HepG2 (cell line): ENCODE measurements around the gene DSCAML1. TPM values are rescaled to one million over a fixed set of nuclear protein-coding genes. Genes with fewer than 3 reads are reported as not detected.

Source experiments
- ATAC-seq: fragments of 200-7000 bp; cut with Tn5 transposase; 3 replicates; pipeline ENCODE4 v1.9.1; 2020; ENCODE audit warnings: mild to moderate bottlenecking, moderate library complexity
- BruUV-seq: library from RNA; stranded (reverse); fragments of 400-500 nt; replicated peaks from 2 replicates; lab custom pipeline; 2021; lab: Mats Ljungman, UMichigan
- CTCF ChIA-PET: fragments of 300-600 bp; formaldehyde crosslinking; extraction: SDS; loops from one replicate; lab custom pipeline; 2021; ENCODE audit warnings: low total read pairs, inconsistent platforms, low intra/inter-chr PET ratio; lab: Yijun Ruan, JAX
- POLR2A ChIA-PET: fragments of 350-600 bp; sonication (Branson Sonifier 250); formaldehyde crosslinking; loops from one replicate; lab custom pipeline; 2020; ENCODE audit warnings: antibody characterized with exemption, inconsistent platforms; lab: Yijun Ruan, JAX
- DNase-seq: peaks from one replicate; pipeline ENCODE4 v3.0.0-alpha.2; 2015; ENCODE audit warnings: low spot score
- FAIRE-seq: peaks from 3 replicates; lab custom pipeline; 2011; peaks lifted over from hg19 to GRCh38; lab: Jason Lieb, UNC
- H2AFZ ChIP-seq: one replicate; pipeline ENCODE4 v1.6.1; 2011; ENCODE audit warnings: low read length, inconsistent platforms
- H3K27ac ChIP-seq: fragments of 300-600 bp; 3 replicates; pipeline ENCODE4 v1.8.0; 2011; ENCODE audit warnings: mixed run types, mild to moderate bottlenecking, mixed read lengths, low read length, inconsistent platforms; ENCODE audit not compliant: insufficient read depth; ENCODE audit errors: extremely low read length
- H3K27me3 ChIP-seq, 2 experiments: fragments of 200-600 bp in 1 of 2; 2 replicates in 1 of 2; 3 replicates in 1 of 2; pipeline versions ENCODE4 v1.6.0 to v1.8.0; 2011; ENCODE audit warnings: low read length in 2 of 2, mild to moderate bottlenecking in 2 of 2, moderate library complexity in 2 of 2, inconsistent platforms in 1 of 2; ENCODE audit not compliant: insufficient read depth in 2 of 2, control insufficient read depth in 1 of 2
- H3K36me3 ChIP-seq, 2 experiments: fragments of 200-600 bp in 1 of 2; replicated peaks in 1 of 2; 2 replicates in 1 of 2; 3 replicates in 1 of 2; pipeline versions ENCODE4 v1.5.1 to v1.8.0; 2011; ENCODE audit warnings: low read length in 2 of 2, inconsistent platforms in 1 of 2; ENCODE audit not compliant: insufficient read depth in 2 of 2, control insufficient read depth in 1 of 2
- H3K4me1 ChIP-seq: 2 replicates; pipeline ENCODE4 v1.5.1; 2012; ENCODE audit warnings: low read length, inconsistent platforms; ENCODE audit not compliant: insufficient read depth
- H3K4me2 ChIP-seq: 2 replicates; pipeline ENCODE4 v1.6.0; 2011; ENCODE audit warnings: low read depth, low read length, inconsistent platforms
- H3K4me3 ChIP-seq, 3 experiments: fragments of 200-600 bp in 1 of 3; sonication (generic), shearing (Covaris generic) in 1 of 3; replicated peaks in 1 of 3; 2 replicates each; pipeline ENCODE4 v1.5.1; 2011 to 2016; ENCODE audit warnings: low read length in 3 of 3, inconsistent platforms in 2 of 3, low read depth in 2 of 3, mild to moderate bottlenecking in 2 of 3, control low read depth in 1 of 3, mixed read lengths in 1 of 3; ENCODE audit not compliant: insufficient read depth in 1 of 3
- H3K79me2 ChIP-seq: one replicate; pipeline ENCODE4 v1.6.1; 2011; ENCODE audit warnings: low read length, inconsistent platforms; ENCODE audit not compliant: insufficient read depth
- H3K9ac ChIP-seq: 2 replicates; pipeline ENCODE4 v1.6.0; 2011; ENCODE audit warnings: mild to moderate bottlenecking, low read depth, low read length, inconsistent platforms; ENCODE audit not compliant: insufficient read depth
- H3K9me3 ChIP-seq: 2 replicates; pipeline ENCODE4 v1.5.1; 2012; ENCODE audit warnings: mild to moderate bottlenecking, low read length
- H4K20me1 ChIP-seq: 2 replicates; pipeline ENCODE4 v1.6.0; 2011; ENCODE audit warnings: inconsistent platforms, mild to moderate bottlenecking, low read length, moderate library complexity; ENCODE audit not compliant: insufficient read depth
- DNMT1 ChIP-seq: sonication (generic); formaldehyde crosslinking; IDR thresholded peaks from 2 replicates; pipeline ENCODE4 v1.5.1; 2020; ENCODE audit warnings: mild to moderate bottlenecking, missing genetic modification reagents
- NBN ChIP-seq: fragments of 450-650 bp; conservative IDR thresholded peaks from 2 replicates; pipeline ENCODE4 v1.6.1; 2017
- NFYB ChIP-seq: sonication (generic); formaldehyde crosslinking; IDR thresholded peaks from 2 replicates; pipeline ENCODE4 v1.4.0; 2020; ENCODE audit warnings: missing genetic modification reagents
- ZFAT ChIP-seq: sonication (generic); formaldehyde crosslinking; conservative IDR thresholded peaks from 2 replicates; pipeline ENCODE4 v1.8.1; 2023; ENCODE audit warnings: missing genetic modification reagents, inconsistent platforms
- ZFP1 ChIP-seq: IDR thresholded peaks from 2 replicates; pipeline ENCODE4 v1.6.1; 2016
- ZNF552 ChIP-seq: sonication (generic); formaldehyde crosslinking; IDR thresholded peaks from 2 replicates; pipeline ENCODE4 v1.9.0; 2022; ENCODE audit warnings: missing genetic modification reagents, mild to moderate bottlenecking, borderline replicate concordance
- ZNF572 ChIP-seq: sonication (generic); formaldehyde crosslinking; IDR thresholded peaks from 2 replicates; pipeline ENCODE4 v1.5.1; 2020; ENCODE audit warnings: mild to moderate bottlenecking, missing genetic modification reagents
- ZNF607 ChIP-seq: sonication (generic); formaldehyde crosslinking; IDR thresholded peaks from 2 replicates; pipeline ENCODE4 v1.5.1; 2020; ENCODE audit warnings: missing genetic modification reagents, mild to moderate bottlenecking, borderline replicate concordance
- ZSCAN12 ChIP-seq: sonication (generic); formaldehyde crosslinking; IDR thresholded peaks from 2 replicates; pipeline ENCODE4 v1.9.0; 2021; ENCODE audit warnings: mild to moderate bottlenecking, missing genetic modification reagents
- WGBS: methylation state at CpG from one replicate; pipeline ENCODE4 v1.1.6; 2017; ENCODE audit warnings: low lambda C conversion rate; 5-methylcytosine and 5-hydroxymethylcytosine counted together
- in situ Hi-C: cut with HindIII; loops from 2 replicates; pipeline ENCODE4 v1.10.0; 2017; ENCODE audit warnings: low pct_unique_long_range_greater_than_20kb; ENCODE audit not compliant: extremely low pct_ligation_motif_present
- intact Hi-C: fragments of 100-400 bp; cut with micrococcal nuclease; formaldehyde crosslinking; loops from one replicate; pipeline ENCODE4 v1.10.0; 2022; ENCODE audit not compliant: unreplicated experiment
- polyA plus RNA-seq, 8 experiments: library from polyadenylated mRNA; depleted of rRNA in 3 of 8; stranded (reverse) in 7 of 8; unstranded in 1 of 8; fragments of >200 nt; fragmentation: Illumina TruSeq in 4 of 8; extraction: Trizol in 4 of 8; gene quantifications; 2 replicates each; pipeline versions ENCODE4 v1.2.1 to v1.2.3, GENCODE V29; 2011 to 2016; ENCODE audit warnings: low read depth in 4 of 8, missing spikeins in 1 of 8, mixed read lengths in 1 of 8; ENCODE audit not compliant: insufficient read depth in 1 of 8
- total RNA-seq, 5 experiments: library from RNA; depleted of rRNA; stranded (reverse); fragments of >200 nt; fragmentation: Illumina TruSeq; extraction: Trizol; gene quantifications; 2 replicates each; pipeline ENCODE4 v1.2.3, GENCODE V29; 2016; ENCODE audit warnings: low read depth in 1 of 5
- TF ChIP-seq, protein P1 (sequence below): sonication (generic); formaldehyde crosslinking; IDR thresholded peaks from 2 replicates; pipeline ENCODE4 v1.8.0; 2022; ENCODE audit warnings: mild to moderate bottlenecking, missing genetic modification reagents
- TF ChIP-seq, protein P2 (sequence below): sonication (generic); formaldehyde crosslinking; IDR thresholded peaks from 2 replicates; pipeline ENCODE4 v1.4.0; 2020; ENCODE audit warnings: mild to moderate bottlenecking, low read depth, missing genetic modification reagents
- TF ChIP-seq, protein P3 (sequence below): IDR thresholded peaks from 2 replicates; pipeline ENCODE4 v1.6.1; 2016; ENCODE audit warnings: low read depth
- TF ChIP-seq, protein P4 (sequence below): fragments of 450-650 bp; IDR thresholded peaks from 2 replicates; pipeline ENCODE4 v1.6.1; 2017; ENCODE audit warnings: mild to moderate bottlenecking

Gene DSCAML1
- total and polyA plus RNA-seq, 2 of the 13 experiments (the other 11 are each of a cell fraction or from before 2014, with no cell fraction given): 0.29 to 0.40 TPM

DNA sequence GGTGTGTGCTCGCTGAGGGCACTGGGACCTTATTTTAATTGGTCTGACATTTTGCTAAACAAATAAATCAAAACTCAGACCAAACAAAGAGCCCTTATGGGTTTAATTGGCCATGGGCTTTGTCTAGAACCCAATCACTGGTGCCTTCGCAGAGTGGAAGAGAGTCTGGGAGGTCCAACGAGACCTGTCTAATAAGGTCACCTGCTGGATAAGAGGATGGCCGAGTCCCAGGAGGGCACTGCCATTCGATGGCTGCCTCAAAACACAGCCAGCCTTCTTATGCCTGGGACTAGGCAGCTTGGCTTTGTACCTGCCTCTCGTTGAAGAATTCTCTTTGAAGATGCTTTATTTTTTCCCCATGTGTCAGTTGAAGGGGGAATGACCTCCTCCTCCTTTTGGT lies 298.2 kb downstream of the DSCAML1 start:
- ChIA-PET POLR2A (no interaction called here), CTCF (no interaction called here)
- intact Hi-C loops: no loop called here
- Histone ChIP-seq H3K79me2 (no peaks in the 10 kb centered on the region), H3K36me3 (no peaks in the 10 kb centered on the region), H4K20me1 (no peaks in the 10 kb centered on the region), H3K4me3 (no peak overlapping the region), H3K4me1 (no peaks in the 10 kb centered on the region), H2AFZ (no peak overlapping the region), H3K27ac (no peak overlapping the region)
- DNase-seq (no peak), ATAC-seq (no peak)
- TF ChIP-seq, protein P1, sequence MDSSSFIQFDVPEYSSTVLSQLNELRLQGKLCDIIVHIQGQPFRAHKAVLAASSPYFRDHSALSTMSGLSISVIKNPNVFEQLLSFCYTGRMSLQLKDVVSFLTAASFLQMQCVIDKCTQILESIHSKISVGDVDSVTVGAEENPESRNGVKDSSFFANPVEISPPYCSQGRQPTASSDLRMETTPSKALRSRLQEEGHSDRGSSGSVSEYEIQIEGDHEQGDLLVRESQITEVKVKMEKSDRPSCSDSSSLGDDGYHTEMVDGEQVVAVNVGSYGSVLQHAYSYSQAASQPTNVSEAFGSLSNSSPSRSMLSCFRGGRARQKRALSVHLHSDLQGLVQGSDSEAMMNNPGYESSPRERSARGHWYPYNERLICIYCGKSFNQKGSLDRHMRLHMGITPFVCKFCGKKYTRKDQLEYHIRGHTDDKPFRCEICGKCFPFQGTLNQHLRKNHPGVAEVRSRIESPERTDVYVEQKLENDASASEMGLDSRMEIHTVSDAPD: no peak
- TF ChIP-seq ZFP1 (CRISPR knock-in tag): no peak
- no peak for TF ChIP-seq NFYB (CRISPR knock-in tag)
- TF ChIP-seq ZSCAN12 (CRISPR knock-in tag): no peak
- TF ChIP-seq, protein P2, sequence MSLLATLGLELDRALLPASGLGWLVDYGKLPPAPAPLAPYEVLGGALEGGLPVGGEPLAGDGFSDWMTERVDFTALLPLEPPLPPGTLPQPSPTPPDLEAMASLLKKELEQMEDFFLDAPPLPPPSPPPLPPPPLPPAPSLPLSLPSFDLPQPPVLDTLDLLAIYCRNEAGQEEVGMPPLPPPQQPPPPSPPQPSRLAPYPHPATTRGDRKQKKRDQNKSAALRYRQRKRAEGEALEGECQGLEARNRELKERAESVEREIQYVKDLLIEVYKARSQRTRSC: no peak
- no peak for TF ChIP-seq ZNF552 (CRISPR knock-in tag)
- no peak for TF ChIP-seq ZNF572
- TF ChIP-seq ZNF607 (CRISPR knock-in tag): no peak
- TF ChIP-seq, protein P3, sequence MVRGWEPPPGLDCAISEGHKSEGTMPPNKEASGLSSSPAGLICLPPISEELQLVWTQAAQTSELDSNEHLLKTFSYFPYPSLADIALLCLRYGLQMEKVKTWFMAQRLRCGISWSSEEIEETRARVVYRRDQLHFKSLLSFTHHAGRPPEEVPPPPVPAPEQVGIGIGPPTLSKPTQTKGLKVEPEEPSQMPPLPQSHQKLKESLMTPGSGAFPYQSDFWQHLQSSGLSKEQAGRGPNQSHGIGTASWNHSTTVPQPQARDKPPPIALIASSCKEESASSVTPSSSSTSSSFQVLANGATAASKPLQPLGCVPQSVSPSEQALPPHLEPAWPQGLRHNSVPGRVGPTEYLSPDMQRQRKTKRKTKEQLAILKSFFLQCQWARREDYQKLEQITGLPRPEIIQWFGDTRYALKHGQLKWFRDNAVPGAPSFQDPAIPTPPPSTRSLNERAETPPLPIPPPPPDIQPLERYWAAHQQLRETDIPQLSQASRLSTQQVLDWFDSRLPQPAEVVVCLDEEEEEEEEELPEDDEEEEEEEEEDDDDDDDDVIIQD: no peak
- no peak for TF ChIP-seq ZFAT (CRISPR knock-in tag)
- TF ChIP-seq NBN: no peak
- TF ChIP-seq, protein P4, sequence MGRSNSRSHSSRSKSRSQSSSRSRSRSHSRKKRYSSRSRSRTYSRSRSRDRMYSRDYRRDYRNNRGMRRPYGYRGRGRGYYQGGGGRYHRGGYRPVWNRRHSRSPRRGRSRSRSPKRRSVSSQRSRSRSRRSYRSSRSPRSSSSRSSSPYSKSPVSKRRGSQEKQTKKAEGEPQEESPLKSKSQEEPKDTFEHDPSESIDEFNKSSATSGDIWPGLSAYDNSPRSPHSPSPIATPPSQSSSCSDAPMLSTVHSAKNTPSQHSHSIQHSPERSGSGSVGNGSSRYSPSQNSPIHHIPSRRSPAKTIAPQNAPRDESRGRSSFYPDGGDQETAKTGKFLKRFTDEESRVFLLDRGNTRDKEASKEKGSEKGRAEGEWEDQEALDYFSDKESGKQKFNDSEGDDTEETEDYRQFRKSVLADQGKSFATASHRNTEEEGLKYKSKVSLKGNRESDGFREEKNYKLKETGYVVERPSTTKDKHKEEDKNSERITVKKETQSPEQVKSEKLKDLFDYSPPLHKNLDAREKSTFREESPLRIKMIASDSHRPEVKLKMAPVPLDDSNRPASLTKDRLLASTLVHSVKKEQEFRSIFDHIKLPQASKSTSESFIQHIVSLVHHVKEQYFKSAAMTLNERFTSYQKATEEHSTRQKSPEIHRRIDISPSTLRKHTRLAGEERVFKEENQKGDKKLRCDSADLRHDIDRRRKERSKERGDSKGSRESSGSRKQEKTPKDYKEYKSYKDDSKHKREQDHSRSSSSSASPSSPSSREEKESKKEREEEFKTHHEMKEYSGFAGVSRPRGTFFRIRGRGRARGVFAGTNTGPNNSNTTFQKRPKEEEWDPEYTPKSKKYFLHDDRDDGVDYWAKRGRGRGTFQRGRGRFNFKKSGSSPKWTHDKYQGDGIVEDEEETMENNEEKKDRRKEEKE: no peak
- TF ChIP-seq DNMT1 (CRISPR knock-in tag): no peak
- TF ChIP-seq, all 625 proteins: peak for 0
- no TSS peak for BruUV-seq
- H3K4me2 ChIP-seq: no peak overlapping the region
- peaks cover 3 to 9% of the 10 kb centered on the region in 2 experiments; a peak in 3 of 5 replicates for H3K27me3 ChIP-seq
- 44% methylated on average over 3 of the region's 6 CpGs for WGBS
- no peaks in the 10 kb centered on the region for H3K9me3 ChIP-seq
- no peak for FAIRE-seq
- in situ Hi-C loops: no loop called here
- H3K9ac ChIP-seq: no peak overlapping the region
